Measurements from ENCODE around the gene POLD1. TPM values are rescaled to one million over a fixed set of nuclear protein-coding genes. Genes with fewer than 3 reads are reported as not detected.
"Not testable (repeated sequence)": the region's sequence is repeated elsewhere in the genome, so short reads cannot be mapped to it uniquely, and the experiment has no call there.

POLD1 gene
- total RNA-seq, 1 experiment from 2014 or later = 81.9 TPM

GRCh38 chr19:50434525-50434924, 50.4 kb downstream of the POLD1 start:
- Mint-ChIP-seq H3K4me1 (ENCODE audit: low read depth, unreplicated experiment) (no peaks in the 10 kb centered on the region), H3K27me3 (ENCODE audit: unreplicated experiment) (peaks cover 97% of the 10 kb centered on the region), H3K27ac (ENCODE audit: unreplicated experiment) (no peak overlapping the region), H3K36me3 (ENCODE audit: insufficient read depth, unreplicated experiment) (peaks cover 27% of the 10 kb centered on the region), H3K4me3 (ENCODE audit: low read depth, unreplicated experiment) (no peak overlapping the region), H3K9me3 (ENCODE audit: low read depth, unreplicated experiment) (no peaks in the 10 kb centered on the region)
- TF ChIP-seq, protein P1, sequence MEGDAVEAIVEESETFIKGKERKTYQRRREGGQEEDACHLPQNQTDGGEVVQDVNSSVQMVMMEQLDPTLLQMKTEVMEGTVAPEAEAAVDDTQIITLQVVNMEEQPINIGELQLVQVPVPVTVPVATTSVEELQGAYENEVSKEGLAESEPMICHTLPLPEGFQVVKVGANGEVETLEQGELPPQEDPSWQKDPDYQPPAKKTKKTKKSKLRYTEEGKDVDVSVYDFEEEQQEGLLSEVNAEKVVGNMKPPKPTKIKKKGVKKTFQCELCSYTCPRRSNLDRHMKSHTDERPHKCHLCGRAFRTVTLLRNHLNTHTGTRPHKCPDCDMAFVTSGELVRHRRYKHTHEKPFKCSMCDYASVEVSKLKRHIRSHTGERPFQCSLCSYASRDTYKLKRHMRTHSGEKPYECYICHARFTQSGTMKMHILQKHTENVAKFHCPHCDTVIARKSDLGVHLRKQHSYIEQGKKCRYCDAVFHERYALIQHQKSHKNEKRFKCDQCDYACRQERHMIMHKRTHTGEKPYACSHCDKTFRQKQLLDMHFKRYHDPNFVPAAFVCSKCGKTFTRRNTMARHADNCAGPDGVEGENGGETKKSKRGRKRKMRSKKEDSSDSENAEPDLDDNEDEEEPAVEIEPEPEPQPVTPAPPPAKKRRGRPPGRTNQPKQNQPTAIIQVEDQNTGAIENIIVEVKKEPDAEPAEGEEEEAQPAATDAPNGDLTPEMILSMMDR (IDR thresholded peaks at IDR 0.05; ENCODE audit: unreplicated experiment) = no peak
- no TSS peak for BruUV-seq (replicated peaks)
- DNase-seq = no peak
- CTCF ChIA-PET = no interaction called here
- intact Hi-C loops (cut with micrococcal nuclease; ENCODE audit: unreplicated experiment) = no loop called here

DNA sequence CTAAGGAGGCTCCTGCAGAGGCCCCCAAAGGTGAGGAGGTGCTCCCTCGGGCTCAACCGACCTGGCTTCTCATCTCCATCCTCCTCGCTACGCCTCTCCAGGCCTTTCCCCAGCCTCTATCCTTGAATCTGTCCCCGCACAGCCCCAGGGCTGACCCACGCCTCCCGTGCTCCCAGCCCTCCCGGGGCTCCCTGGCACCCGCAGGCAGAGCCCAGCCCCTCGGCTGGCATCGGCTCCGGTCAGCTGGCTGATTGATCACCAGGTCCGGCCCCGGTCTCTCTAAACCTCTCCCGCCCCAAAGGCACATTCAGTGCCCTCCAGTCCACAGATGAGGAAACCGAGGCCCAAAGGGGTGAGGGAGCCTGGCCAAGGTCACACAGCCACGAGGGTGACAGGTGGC, 51.1 kb downstream of the POLD1 start:
- CTCF ChIA-PET = no interaction called here
- H3K36me3 Mint-ChIP-seq (ENCODE audit: insufficient read depth, unreplicated experiment) = peaks cover 27% of the 10 kb centered on the region
- H3K27ac Mint-ChIP-seq (ENCODE audit: unreplicated experiment) = no peak overlapping the region
- intact Hi-C loops (cut with micrococcal nuclease; ENCODE audit: unreplicated experiment) = no loop called here
- no TSS peak for BruUV-seq (replicated peaks)
- H3K27me3 Mint-ChIP-seq (ENCODE audit: unreplicated experiment) = peaks cover 97% of the 10 kb centered on the region
- no peak for DNase-seq
- H3K4me3 Mint-ChIP-seq (ENCODE audit: low read depth, unreplicated experiment) = no peak overlapping the region
- TF ChIP-seq, protein P1 (IDR thresholded peaks at IDR 0.05; ENCODE audit: unreplicated experiment) = no peak
- H3K4me1 Mint-ChIP-seq (ENCODE audit: low read depth, unreplicated experiment) = no peaks in the 10 kb centered on the region
- H3K9me3 Mint-ChIP-seq (ENCODE audit: low read depth, unreplicated experiment) = no peaks in the 10 kb centered on the region

DNA sequence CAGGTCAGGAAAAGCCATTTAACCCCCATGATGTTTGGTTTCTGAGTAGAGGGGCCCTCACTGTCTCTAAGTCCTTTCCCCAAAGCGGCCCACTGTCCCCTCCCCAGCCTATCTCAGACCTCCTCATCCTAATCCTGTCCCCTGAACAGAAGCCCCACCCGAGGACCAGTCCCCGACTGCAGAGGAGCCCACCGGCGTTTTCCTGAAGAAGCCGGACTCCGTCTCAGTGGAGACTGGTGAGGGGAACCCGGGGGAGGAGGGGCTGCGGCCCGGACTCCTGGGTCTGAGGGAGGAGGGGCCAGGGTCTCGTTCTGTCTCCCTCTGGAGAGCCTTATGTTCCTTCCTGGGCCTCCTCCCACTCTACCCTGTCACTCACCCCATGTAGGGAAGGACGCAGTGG, 51.5 kb downstream of the POLD1 start:
- DNase-seq = no peak
- Mint-ChIP-seq H3K36me3 (ENCODE audit: insufficient read depth, unreplicated experiment) (peaks cover 26% of the 10 kb centered on the region), H3K9me3 (ENCODE audit: low read depth, unreplicated experiment) (no peaks in the 10 kb centered on the region), H3K27me3 (ENCODE audit: unreplicated experiment) (peaks cover 97% of the 10 kb centered on the region), H3K4me1 (ENCODE audit: low read depth, unreplicated experiment) (no peaks in the 10 kb centered on the region), H3K27ac (ENCODE audit: unreplicated experiment) (no peak overlapping the region), H3K4me3 (ENCODE audit: low read depth, unreplicated experiment) (no peak overlapping the region)
- CTCF ChIA-PET = interaction anchor here (0.9 kb wide), 1 partner anchor 30 kb away, joined by 4 read pairs; no protein-coding TSS in a partner anchor
- TF ChIP-seq, protein P1 (IDR thresholded peaks at IDR 0.05; ENCODE audit: unreplicated experiment) = no peak
- intact Hi-C loops (cut with micrococcal nuclease; ENCODE audit: unreplicated experiment) = no loop called here
- no TSS peak for BruUV-seq (replicated peaks)

- Mint-ChIP-seq H3K9me3 (ENCODE audit: low read depth, unreplicated experiment) (no peaks in the 10 kb centered on the region), H3K4me3 (ENCODE audit: low read depth, unreplicated experiment) (no peak overlapping the region), H3K27me3 (ENCODE audit: unreplicated experiment) (peaks cover 88% of the 10 kb centered on the region), H3K27ac (ENCODE audit: unreplicated experiment) (no peak overlapping the region), H3K36me3 (ENCODE audit: insufficient read depth, unreplicated experiment) (peaks cover 5% of the 10 kb centered on the region), H3K4me1 (ENCODE audit: low read depth, unreplicated experiment) (no peaks in the 10 kb centered on the region)
- BruUV-seq (replicated peaks) = no TSS peak
- DNase-seq = no peak
- CTCF ChIA-PET = interaction anchor here (0.6 kb wide), 1 partner anchor 11 kb away, joined by 5 read pairs; no protein-coding TSS in a partner anchor
- intact Hi-C loops (cut with micrococcal nuclease; ENCODE audit: unreplicated experiment) = no loop called here
- TF ChIP-seq, protein P1 (IDR thresholded peaks at IDR 0.05; ENCODE audit: unreplicated experiment) = no peak
These were observed 53.8 kb downstream of the POLD1 start for GRCh38 chr19:50437862-50438449.

DNA sequence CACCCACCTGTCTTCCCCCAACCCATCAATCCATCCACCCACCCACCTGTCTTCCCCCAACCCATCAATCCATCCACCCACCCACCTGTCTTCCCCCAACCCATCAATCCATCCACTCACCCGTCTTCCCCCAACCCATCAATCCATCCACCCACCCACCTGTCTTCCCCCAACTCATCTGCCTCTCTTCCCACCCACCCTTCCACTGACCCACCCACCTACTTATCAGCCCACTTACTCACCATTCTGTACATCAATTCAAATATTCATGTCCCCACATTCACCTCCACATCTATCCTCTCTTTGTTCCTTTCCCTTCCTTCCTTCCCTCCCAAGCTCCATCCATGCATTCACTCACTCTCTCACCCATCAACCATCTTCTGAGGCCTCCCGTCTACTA, 55.0 kb downstream of the POLD1 start:
- intact Hi-C loops (cut with micrococcal nuclease; ENCODE audit: unreplicated experiment); DNase-seq; BruUV-seq (replicated peaks); H3K4me1 Mint-ChIP-seq (ENCODE audit: low read depth, unreplicated experiment); H3K9me3 Mint-ChIP-seq (ENCODE audit: low read depth, unreplicated experiment); H3K4me3 Mint-ChIP-seq (ENCODE audit: low read depth, unreplicated experiment); H3K27ac Mint-ChIP-seq (ENCODE audit: unreplicated experiment); H3K36me3 Mint-ChIP-seq (ENCODE audit: insufficient read depth, unreplicated experiment): not testable (repeated sequence)
- CTCF ChIA-PET = interaction anchor here (1.3 kb wide), 1 partner anchor 248 kb away, joined by 4 read pairs; no protein-coding TSS in a partner anchor
- peaks cover 85% of the 10 kb centered on the region for H3K27me3 Mint-ChIP-seq (ENCODE audit: unreplicated experiment)

Measured in Calu3 (cell line).